Measurements from ENCODE around the gene PTPRG.

- TF ChIP-seq CTCF (IDR thresholded peaks at IDR 0.05; ENCODE audit: insufficient read depth, low read depth, low read length) (no peak), EZH2 (IDR thresholded peaks at IDR 0.05; ENCODE audit: insufficient read depth, low read length) (no peak)
Measured at GRCh38 chr3:62039586-62039985, 478.2 kb downstream of the PTPRG start.
